NCI-H1436 (cell line): ENCODE data around the gene SATB2.

Source experiments
- DNase-seq: peaks from one replicate; lab custom pipeline; 2025; lab: John Stamatoyannopoulos, UW

The SATB2 gene

GRCh38 chr2:199452260-199452990 lies 5.3 kb downstream of the SATB2 start:
- no peak for DNase-seq

GRCh38 chr2:199449956-199450355 lies 7.8 kb downstream of the SATB2 start:
- no peak for DNase-seq

GRCh38 chr2:199449455-199449854 lies 8.3 kb downstream of the SATB2 start:
- DNase-seq: no peak

GRCh38 chr2:199446996-199447576 lies 10.7 kb downstream of the SATB2 start:
- DNase-seq: no peak

- no peak for DNase-seq
Measured at GRCh38 chr2:199444749-199445148, 13.0 kb downstream of the SATB2 start.

GRCh38 chr2:199443589-199444130 lies 14.1 kb downstream of the SATB2 start:
- DNase-seq: no peak

GRCh38 chr2:199442173-199442572 lies 15.6 kb downstream of the SATB2 start:
- DNase-seq: no peak

GRCh38 chr2:199441759-199442158 lies 16.0 kb downstream of the SATB2 start:
- DNase-seq: no peak

GRCh38 chr2:199440118-199440517 lies 17.6 kb downstream of the SATB2 start:
- DNase-seq: no peak

- DNase-seq: no peak
Measured at GRCh38 chr2:199439542-199439941, 18.2 kb downstream of the SATB2 start.

- no peak for DNase-seq
Measured at GRCh38 chr2:199439066-199439465, 18.7 kb downstream of the SATB2 start.

GRCh38 chr2:199434555-199434954 lies 23.2 kb downstream of the SATB2 start:
- no peak for DNase-seq

- no peak for DNase-seq
Measured at GRCh38 chr2:199433204-199433832, 24.4 kb downstream of the SATB2 start.

GRCh38 chr2:199431746-199432213 lies 26.0 kb downstream of the SATB2 start:
- no peak for DNase-seq

- no peak for DNase-seq
Measured at GRCh38 chr2:199430214-199430613, 27.5 kb downstream of the SATB2 start.

- no peak for DNase-seq
Measured at GRCh38 chr2:199428291-199428690, 29.4 kb downstream of the SATB2 start.

- no peak for DNase-seq
Measured at GRCh38 chr2:199424160-199424559, 33.6 kb downstream of the SATB2 start.

GRCh38 chr2:199419428-199419827 lies 38.3 kb downstream of the SATB2 start:
- no peak for DNase-seq

- no peak for DNase-seq
Measured at GRCh38 chr2:199414465-199414864, 43.3 kb downstream of the SATB2 start.

GRCh38 chr2:199414001-199414400 lies 43.7 kb downstream of the SATB2 start:
- no peak for DNase-seq

GRCh38 chr2:199409759-199410529 lies 47.8 kb downstream of the SATB2 start:
- no peak for DNase-seq

- DNase-seq: no peak
Measured at GRCh38 chr2:199407421-199407820, 50.3 kb downstream of the SATB2 start.
